RWPE2 (cell line): Measurements from ENCODE around the gene MEP1B.
"Not testable (repeated sequence)": the region's sequence is repeated elsewhere in the genome, so short reads cannot be mapped to it uniquely, and the experiment has no call there.

Source experiments
- ATAC-seq: fragments of 200-7000 bp; cut with Tn5 transposase; 3 replicates; pipeline ENCODE4 v1.9.1; 2021; ENCODE audit warnings: low read depth
- DNase-seq: peaks from one replicate; pipeline ENCODE4 v3.0.0-alpha.2; 2020; ENCODE audit warnings: low spot score
- H3K27ac ChIP-seq: fragments of 450-650 bp; 2 replicates; pipeline ENCODE4 v1.5.1; 2017; ENCODE audit warnings: mild to moderate bottlenecking; ENCODE audit not compliant: poor library complexity, severe bottlenecking
- H3K27me3 ChIP-seq: fragments of 250-450 bp; sonication (Bioruptor Pico); 2 replicates; pipeline ENCODE4 v1.5.1; 2021; ENCODE audit warnings: mild to moderate bottlenecking, moderate library complexity; ENCODE audit not compliant: insufficient read depth, poor library complexity, severe bottlenecking
- H3K36me3 ChIP-seq: fragments of 250-450 bp; sonication (Bioruptor Pico); 2 replicates; pipeline ENCODE4 v1.5.1; 2020; ENCODE audit warnings: low read depth, mild to moderate bottlenecking, moderate library complexity
- H3K4me1 ChIP-seq: fragments of 250-450 bp; sonication (Bioruptor Pico); 2 replicates; pipeline ENCODE4 v1.5.1; 2021; ENCODE audit warnings: mild to moderate bottlenecking, moderate library complexity; ENCODE audit not compliant: insufficient read depth, poor library complexity, severe bottlenecking
- H3K4me3 ChIP-seq: fragments of 250-450 bp; sonication (Bioruptor Pico); 2 replicates; pipeline ENCODE4 v1.5.1; 2021; ENCODE audit warnings: mild to moderate bottlenecking, moderate library complexity; ENCODE audit not compliant: severe bottlenecking
- H3K9me3 ChIP-seq: fragments of 250-450 bp; sonication (Bioruptor Pico); 2 replicates; pipeline ENCODE4 v1.5.1; 2021; ENCODE audit warnings: mild to moderate bottlenecking, moderate library complexity; ENCODE audit not compliant: severe bottlenecking
- CTCF ChIP-seq: fragments of 450-650 bp; IDR thresholded peaks from one replicate; pipeline ENCODE4 v1.5.1; 2017; ENCODE audit warnings: mild to moderate bottlenecking, moderate library complexity; ENCODE audit not compliant: poor library complexity, severe bottlenecking

The MEP1B gene

DNA sequence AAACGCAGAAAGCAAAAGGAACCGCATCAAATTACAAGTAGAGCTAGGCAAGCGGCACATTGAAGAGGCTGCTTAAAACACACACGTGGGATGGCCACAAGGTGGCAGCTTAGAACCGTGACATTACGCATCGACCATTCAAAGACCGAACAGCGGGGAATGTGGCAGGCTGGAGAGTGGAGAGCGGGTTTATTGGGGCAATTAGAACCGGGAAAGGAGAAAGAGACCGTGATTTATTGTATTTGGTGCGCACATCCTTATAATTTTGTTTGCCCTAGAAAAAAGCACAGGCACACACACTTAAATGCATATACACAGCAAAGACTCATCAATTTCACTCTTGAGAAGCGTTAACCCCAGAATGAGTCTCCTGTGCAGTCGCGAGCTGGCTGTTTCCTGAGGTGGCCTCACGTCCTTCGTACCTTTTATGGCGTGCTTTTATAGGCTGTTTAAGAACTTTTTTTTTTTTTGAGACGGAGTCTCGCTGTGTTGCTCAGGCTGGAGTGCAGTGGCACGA, 31.7 kb upstream of the MEP1B start:
- Histone ChIP-seq H3K9me3 (no peaks in the 10 kb centered on the region), H3K27me3 (no peaks in the 10 kb centered on the region), H3K4me3 (peak overlapping the region; percentile 0), H3K27ac (no peak overlapping the region), H3K36me3 (no peaks in the 10 kb centered on the region), H3K4me1 (no peaks in the 10 kb centered on the region)
- peak; percentile 83 for TF ChIP-seq CTCF
- DNase-seq: peak; percentile 70
- peak; percentile 95 for ATAC-seq

DNA sequence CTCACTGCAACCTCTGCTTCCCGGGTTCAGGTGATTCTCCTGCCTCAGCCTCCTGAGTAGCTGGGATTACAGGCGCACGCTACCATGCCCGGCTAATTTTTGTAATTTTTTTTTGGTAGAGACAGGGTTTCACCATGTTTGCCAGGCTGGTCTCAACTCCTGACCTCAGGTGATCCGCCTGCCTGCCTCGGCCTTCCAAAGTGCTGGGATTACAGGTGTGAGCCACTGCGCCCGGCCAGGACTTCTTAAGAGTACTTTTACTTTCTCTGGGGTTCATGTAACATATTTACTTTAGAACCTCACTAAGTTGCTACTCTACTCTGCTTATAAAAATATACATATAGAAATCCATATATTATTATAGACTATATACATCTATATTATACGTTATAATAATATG, 31.2 kb upstream of the MEP1B start:
- not testable (repeated sequence) for DNase-seq, ATAC-seq, H3K27me3 ChIP-seq

DNA sequence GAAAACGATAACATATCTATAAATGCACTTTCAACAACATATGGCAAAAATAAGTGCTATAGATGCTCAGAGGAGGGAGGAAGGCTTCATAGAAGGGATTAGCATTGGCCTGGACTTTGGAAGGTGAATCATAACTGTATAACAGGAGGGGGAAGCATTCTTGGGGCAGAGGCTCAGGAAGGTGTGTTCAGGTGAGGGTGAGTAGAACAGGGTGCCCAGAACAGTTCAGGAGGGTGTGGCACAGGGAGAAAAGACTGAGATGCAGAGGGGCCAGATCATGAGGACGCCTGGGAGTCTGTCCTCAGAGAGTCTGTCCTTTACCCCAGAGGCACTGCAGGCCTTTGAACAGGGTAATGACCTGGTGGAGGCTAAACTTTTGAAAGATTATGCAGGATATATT, 29.3 kb upstream of the MEP1B start:
- H3K27ac ChIP-seq: no peak overlapping the region
- TF ChIP-seq CTCF: no peak
- H3K4me3 ChIP-seq: no peak overlapping the region
- no peaks in the 10 kb centered on the region for H3K4me1 ChIP-seq
- no peaks in the 10 kb centered on the region for H3K27me3 ChIP-seq
- ATAC-seq (peak; percentile 64), DNase-seq (no peak)
- H3K9me3 ChIP-seq: no peaks in the 10 kb centered on the region
- no peaks in the 10 kb centered on the region for H3K36me3 ChIP-seq

More for the DNA sequence above, 31.2 kb upstream of the MEP1B start:
- H3K4me3 ChIP-seq: peak overlapping the region; percentile 0
- H3K9me3 ChIP-seq, H3K4me1 ChIP-seq, H3K36me3 ChIP-seq, H3K27ac ChIP-seq: not testable (repeated sequence)

GRCh38 chr18:32167980-32168730, 21.7 kb upstream of the MEP1B start:
- Histone ChIP-seq H3K4me1 (no peaks in the 10 kb centered on the region), H3K4me3 (no peak overlapping the region), H3K27me3 (no peaks in the 10 kb centered on the region), H3K27ac (no peak overlapping the region), H3K36me3 (no peaks in the 10 kb centered on the region), H3K9me3 (no peaks in the 10 kb centered on the region)
- DNase-seq (no peak), ATAC-seq (peak; percentile 46; the same call in 2 of the 3 replicates)
- no peak for TF ChIP-seq CTCF

GRCh38 chr18:32173654-32174053, 16.2 kb upstream of the MEP1B start:
- ATAC-seq: no peak

More at GRCh38 chr18:32173654-32174053, 16.2 kb upstream of the MEP1B start:
- Histone ChIP-seq H3K27me3 (no peaks in the 10 kb centered on the region), H3K9me3 (no peaks in the 10 kb centered on the region), H3K4me3 (no peak overlapping the region), H3K27ac (no peak overlapping the region), H3K36me3 (no peaks in the 10 kb centered on the region), H3K4me1 (no peaks in the 10 kb centered on the region)
- TF ChIP-seq CTCF: no peak
- no peak for DNase-seq
